Naive B cell (primary cell): ENCODE data around the gene WDR4. TPM values are rescaled to one million over a fixed set of nuclear protein-coding genes. Genes with fewer than 3 reads are reported as not detected.
"Not testable (repeated sequence)": the region's sequence is repeated elsewhere in the genome, so short reads cannot be mapped to it uniquely, and the experiment has no call there.

Experiments used
- ATAC-seq, 2 donors: fragments of 150-1000 bp; cut with Tn5 transposase; 2 replicates each; pipeline ENCODE4 v1.10.0; 2021; ENCODE audit warnings: low read depth in 2 of 2, mild to moderate bottlenecking in 2 of 2, moderate library complexity in 2 of 2
- DNase-seq: peaks from one replicate; pipeline ENCODE4 v3.0.0; 2022
- H3K27ac Mint-ChIP-seq, 6 donors: one replicate each; pipeline ENCODE4 v1.8.0; 2020 to 2022; ENCODE audit warnings: mild to moderate bottlenecking in 6 of 6, mixed read lengths in 6 of 6, moderate library complexity in 5 of 6, inconsistent platforms in 2 of 6
- H3K27me3 Mint-ChIP-seq, 3 donors: one replicate each; pipeline ENCODE4 v1.8.0; 2021 to 2022; ENCODE audit warnings: mixed read lengths in 3 of 3, mild to moderate bottlenecking in 1 of 3
- H3K36me3 Mint-ChIP-seq, 2 donors: one replicate each; pipeline ENCODE4 v1.8.0; 2020 to 2022; ENCODE audit warnings: mixed read lengths in 2 of 2, inconsistent platforms in 1 of 2, mild to moderate bottlenecking in 1 of 2
- H3K4me1 Mint-ChIP-seq, 3 donors: one replicate each; pipeline ENCODE4 v1.8.0; 2020 to 2022; ENCODE audit warnings: mixed read lengths in 3 of 3, inconsistent platforms in 1 of 3, mild to moderate bottlenecking in 1 of 3, moderate library complexity in 1 of 3
- H3K4me3 Mint-ChIP-seq, 8 donors: one replicate each; pipeline ENCODE4 v1.8.0; 2020 to 2022; ENCODE audit warnings: mild to moderate bottlenecking in 8 of 8, mixed read lengths in 8 of 8, moderate library complexity in 8 of 8, inconsistent platforms in 2 of 8
- H3K9me3 Mint-ChIP-seq, 7 donors: one replicate each; pipeline ENCODE4 v1.8.0; 2020 to 2022; ENCODE audit warnings: mixed read lengths in 7 of 7, mild to moderate bottlenecking in 5 of 7, inconsistent platforms in 2 of 7, moderate library complexity in 1 of 7
- polyA plus RNA-seq, 6 donors: library from polyadenylated mRNA; unstranded; fragments of 300-500 nt; fragmentation: Illumina TruSeq; gene quantifications; one replicate each; pipeline ENCODE4 v1.2.3, GENCODE V29; 2021; ENCODE audit warnings: low read depth in 6 of 6

The WDR4 gene
- polyA plus RNA-seq, 6 donors from 2014 or later = 8.7 to 18.4 (median 10.5) TPM

- Mint-ChIP-seq H3K27me3 (no peaks in the 10 kb centered on the region), H3K4me3 (no peak overlapping the region), H3K36me3 (peaks cover 0 to 5% of the 10 kb centered on the region in 2 donors), H3K4me1 (peaks cover 21 to 33% (median 21%) of the 10 kb centered on the region in 3 donors), H3K9me3 (peaks cover 0 to 3% (median 0%) of the 10 kb centered on the region in 7 donors), H3K27ac (no peak overlapping the region)
- no peak for ATAC-seq
- no peak for DNase-seq
Observed at GRCh38 chr21:42837421-42838211, 41.7 kb downstream of the WDR4 start.

DNA sequence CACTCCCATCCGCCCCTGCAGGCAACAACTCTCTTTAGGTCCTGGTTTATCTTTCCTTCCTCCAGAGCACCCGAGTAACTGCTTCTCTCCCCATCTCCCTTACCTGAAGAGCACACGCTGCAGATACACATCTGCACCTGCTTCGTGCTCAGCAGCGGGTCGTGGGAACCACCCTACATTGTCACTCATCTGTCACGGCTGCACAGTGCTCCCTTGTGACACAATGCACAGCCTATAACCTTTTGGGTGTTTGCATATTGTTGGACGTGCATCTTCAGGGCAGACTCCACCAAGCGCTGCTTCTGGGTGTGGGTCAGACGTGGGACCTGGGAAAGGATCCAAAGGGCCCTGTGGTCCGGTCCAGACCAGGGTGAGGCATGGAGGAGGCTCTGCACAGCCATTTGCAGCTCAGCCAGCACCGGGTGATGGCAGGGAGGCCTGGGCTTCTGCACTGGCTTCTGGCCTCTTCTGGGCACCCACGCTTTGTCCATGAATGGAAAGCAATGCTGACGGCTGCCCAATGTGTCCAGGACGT, 42.5 kb downstream of the WDR4 start:
- H3K27me3 Mint-ChIP-seq = no peaks in the 10 kb centered on the region
- H3K36me3 Mint-ChIP-seq = peaks cover 0 to 5% of the 10 kb centered on the region in 2 donors
- peaks cover 0 to 3% (median 0%) of the 10 kb centered on the region in 7 donors for H3K9me3 Mint-ChIP-seq
- H3K4me1 Mint-ChIP-seq = peaks cover 21 to 38% (median 25%) of the 10 kb centered on the region in 3 donors
- H3K4me3 Mint-ChIP-seq = no peak overlapping the region
- DNase-seq = no peak
- H3K27ac Mint-ChIP-seq = peak overlapping the region in 1 of 6 donors; percentile 81
- ATAC-seq = no peak

- Mint-ChIP-seq H3K9me3 (peaks cover 0 to 3% (median 0%) of the 10 kb centered on the region in 7 donors), H3K27me3 (no peaks in the 10 kb centered on the region), H3K4me3 (no peak overlapping the region), H3K36me3 (peaks cover 0 to 5% of the 10 kb centered on the region in 2 donors), H3K4me1 (peaks cover 21 to 41% (median 25%) of the 10 kb centered on the region in 3 donors), H3K27ac (peak overlapping the region in 1 of 6 donors; percentile 81)
- DNase-seq (no peak), ATAC-seq (no peak)
Observed at GRCh38 chr21:42836402-42836666, 43.0 kb downstream of the WDR4 start.

- DNase-seq (no peak), ATAC-seq (no peak)
- Mint-ChIP-seq H3K9me3 (peaks cover 0 to 3% (median 0%) of the 10 kb centered on the region in 7 donors), H3K36me3 (peaks cover 0 to 5% of the 10 kb centered on the region in 2 donors), H3K27me3 (no peaks in the 10 kb centered on the region), H3K27ac (no peak overlapping the region), H3K4me3 (no peak overlapping the region), H3K4me1 (peaks cover 21 to 45% (median 28%) of the 10 kb centered on the region in 3 donors)
Observed at GRCh38 chr21:42835611-42836401, 43.5 kb downstream of the WDR4 start.

DNA sequence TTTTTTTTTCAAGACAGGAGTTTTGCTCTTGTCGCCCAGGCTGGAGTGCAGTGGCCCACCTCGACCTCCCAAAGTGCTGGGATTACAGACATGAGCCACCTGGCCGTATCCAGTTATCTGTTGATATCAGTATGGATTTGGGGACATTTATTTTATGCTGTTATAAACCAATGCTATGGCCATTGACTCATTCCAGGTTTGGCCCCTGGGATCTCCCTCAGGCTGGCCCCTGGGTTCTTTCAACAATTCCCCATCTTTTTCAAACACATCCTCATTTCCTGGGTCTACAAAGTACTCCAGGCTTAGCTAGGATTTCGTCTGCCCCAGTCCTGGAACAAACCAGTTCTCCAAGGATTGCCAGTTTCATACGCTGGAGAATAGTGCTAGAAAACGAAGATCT, 44.1 kb downstream of the WDR4 start:
- DNase-seq (no peak), ATAC-seq (no peak)
- Mint-ChIP-seq H3K27ac (no peak overlapping the region), H3K4me3 (no peak overlapping the region), H3K9me3 (peaks cover 0 to 3% (median 0%) of the 10 kb centered on the region in 7 donors), H3K36me3 (peaks cover 0 to 5% of the 10 kb centered on the region in 2 donors), H3K27me3 (no peaks in the 10 kb centered on the region), H3K4me1 (peaks cover 21 to 51% (median 32%) of the 10 kb centered on the region in 3 donors)

DNA sequence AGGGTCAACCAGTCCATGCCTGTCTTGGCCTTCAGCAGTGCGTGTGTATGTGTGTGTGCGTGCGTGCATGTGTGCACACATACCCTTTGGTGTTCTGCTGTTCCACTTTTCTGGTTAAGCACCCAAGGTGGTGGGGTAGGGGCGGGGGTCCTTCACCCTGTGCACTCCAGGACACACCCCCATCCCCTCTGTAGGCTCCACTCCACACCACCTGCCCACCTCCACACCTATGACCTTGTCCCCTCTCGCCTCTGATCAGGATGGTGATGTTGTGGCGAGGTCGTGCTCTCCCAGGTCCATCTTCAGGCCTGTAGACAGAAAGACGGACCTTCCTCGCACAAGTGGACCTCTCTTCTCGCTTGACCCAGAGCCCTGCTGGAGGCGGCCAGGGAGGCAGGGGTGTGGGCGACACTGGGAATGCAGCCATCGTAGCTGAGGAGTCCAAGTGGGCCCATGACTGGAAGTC, 44.6 kb downstream of the WDR4 start:
- H3K27me3 Mint-ChIP-seq = no peaks in the 10 kb centered on the region
- DNase-seq (no peak), ATAC-seq (no peak)
- peaks cover 21 to 53% (median 32%) of the 10 kb centered on the region in 3 donors for H3K4me1 Mint-ChIP-seq
- H3K36me3 Mint-ChIP-seq = peaks cover 0 to 5% of the 10 kb centered on the region in 2 donors
- H3K27ac Mint-ChIP-seq = peak overlapping the region in 1 of 6 donors; percentile 47
- peaks cover 0 to 3% (median 0%) of the 10 kb centered on the region in 7 donors for H3K9me3 Mint-ChIP-seq
- no peak overlapping the region for H3K4me3 Mint-ChIP-seq

GRCh38 chr21:42833859-42834725, 45.2 kb downstream of the WDR4 start:
- H3K27ac Mint-ChIP-seq = peak overlapping the region in 2 of 6 donors; percentile 33 to 93
- peak overlapping the region in 1 of 8 donors; percentile 15 for H3K4me3 Mint-ChIP-seq
- ATAC-seq = no peak
- H3K9me3 Mint-ChIP-seq = peaks cover 0 to 3% (median 0%) of the 10 kb centered on the region in 7 donors
- H3K36me3 Mint-ChIP-seq = peaks cover 0 to 3% of the 10 kb centered on the region in 2 donors
- H3K4me1 Mint-ChIP-seq = peaks cover 15 to 53% (median 27%) of the 10 kb centered on the region in 3 donors
- no peaks in the 10 kb centered on the region for H3K27me3 Mint-ChIP-seq
- no peak for DNase-seq

DNA sequence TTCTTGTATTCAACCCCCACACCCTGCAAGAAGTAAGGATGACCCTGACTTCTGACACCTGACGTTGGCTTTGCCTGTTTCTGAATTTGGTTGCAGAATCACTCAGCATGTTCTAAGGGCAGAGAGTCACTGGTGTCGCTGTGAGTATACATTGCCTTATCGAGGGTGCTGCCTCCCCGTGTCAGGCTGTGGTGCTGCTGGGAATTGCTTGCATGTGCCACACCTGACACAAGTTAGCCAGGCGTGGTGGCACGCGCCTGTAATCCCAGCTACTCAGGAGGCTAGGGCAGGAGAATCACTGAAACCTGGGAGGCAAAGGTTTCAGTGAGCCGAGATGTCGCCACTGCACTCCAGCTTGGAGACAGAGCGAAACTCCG, 45.9 kb downstream of the WDR4 start:
- peaks cover 0 to 3% (median 0%) of the 10 kb centered on the region in 7 donors for H3K9me3 Mint-ChIP-seq
- ATAC-seq (peak; percentile 60 to 69), DNase-seq (peak; percentile 17)
- peaks cover 13 to 50% (median 25%) of the 10 kb centered on the region in 3 donors for H3K4me1 Mint-ChIP-seq
- peak overlapping the region in 2 of 8 donors; percentile 30 to 61 for H3K4me3 Mint-ChIP-seq
- H3K27me3 Mint-ChIP-seq = peaks cover 0 to 2% (median 2%) of the 10 kb centered on the region in 3 donors
- no peaks in the 10 kb centered on the region for H3K36me3 Mint-ChIP-seq
- peak overlapping the region in 3 of 6 donors; percentile 41 to 93 (median 83) for H3K27ac Mint-ChIP-seq

- ATAC-seq, H3K4me3 Mint-ChIP-seq, H3K36me3 Mint-ChIP-seq, H3K9me3 Mint-ChIP-seq, DNase-seq: not testable (repeated sequence)
- Mint-ChIP-seq H3K4me1 (peaks cover 13 to 50% (median 25%) of the 10 kb centered on the region in 3 donors), H3K27ac (peak overlapping the region in 1 of 6 donors; percentile 50), H3K27me3 (peaks cover 0 to 14% (median 13%) of the 10 kb centered on the region in 3 donors)
Observed at GRCh38 chr21:42832321-42832630, 47.1 kb downstream of the WDR4 start.

GRCh38 chr21:42830456-42831455, 48.6 kb downstream of the WDR4 start:
- Mint-ChIP-seq H3K27me3 (peaks cover 3 to 19% (median 16%) of the 10 kb centered on the region in 3 donors), H3K4me1 (peaks cover 9 to 42% (median 25%) of the 10 kb centered on the region in 3 donors), H3K36me3 (no peaks in the 10 kb centered on the region), H3K9me3 (peaks cover 0 to 7% (median 4%) of the 10 kb centered on the region in 7 donors), H3K27ac (peak overlapping the region in 2 of 6 donors; percentile 51 to 93), H3K4me3 (peak overlapping the region in 2 of 8 donors; percentile 13 to 46)
- ATAC-seq (peak; percentile 53 to 60), DNase-seq (no peak)

DNA sequence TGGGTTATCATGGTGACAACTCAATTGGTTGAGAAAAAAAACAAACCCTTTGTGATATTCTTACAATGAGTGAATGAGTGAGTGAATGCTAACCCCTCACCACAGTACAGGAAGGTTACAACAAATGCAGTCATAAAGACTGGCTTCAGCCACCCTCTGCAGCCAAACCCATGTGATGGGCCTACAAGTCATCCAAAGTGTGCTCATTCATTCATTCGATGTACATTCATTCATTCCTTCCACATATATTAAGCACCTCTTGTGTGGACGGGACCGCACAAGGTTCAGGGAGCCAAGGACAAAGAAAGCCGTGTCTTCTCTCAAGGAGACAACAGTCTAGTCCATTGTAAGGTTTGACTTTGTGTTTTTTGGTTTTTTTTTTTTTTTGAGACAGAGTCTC, 49.4 kb downstream of the WDR4 start:
- no peak for DNase-seq
- H3K4me3 Mint-ChIP-seq = no peak overlapping the region
- no peak for ATAC-seq
- H3K4me1 Mint-ChIP-seq = peaks cover 9 to 42% (median 25%) of the 10 kb centered on the region in 3 donors
- H3K27ac Mint-ChIP-seq = no peak overlapping the region
- no peaks in the 10 kb centered on the region for H3K36me3 Mint-ChIP-seq
- peaks cover 0 to 7% (median 4%) of the 10 kb centered on the region in 7 donors for H3K9me3 Mint-ChIP-seq
- peaks cover 9 to 24% (median 23%) of the 10 kb centered on the region in 3 donors for H3K27me3 Mint-ChIP-seq

DNA sequence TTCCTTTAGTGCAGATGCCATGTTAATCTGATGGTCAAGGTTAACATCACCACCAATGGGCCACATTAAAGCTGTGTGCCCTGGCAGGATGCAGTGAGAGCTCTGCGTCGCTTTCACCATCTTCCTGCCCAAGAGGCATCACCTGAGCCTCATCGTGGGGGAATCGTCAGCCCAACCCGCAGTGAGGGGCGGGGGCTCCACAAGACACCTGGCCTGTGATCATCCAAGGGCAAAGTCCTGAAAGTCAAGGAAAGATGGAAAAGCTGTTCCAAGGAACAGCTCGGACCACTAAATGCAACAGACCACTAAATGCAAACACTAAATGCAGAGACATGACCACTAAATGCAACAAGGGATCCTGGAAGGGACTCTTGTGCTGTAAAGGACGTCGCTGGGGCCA, 49.9 kb downstream of the WDR4 start:
- ATAC-seq = no peak
- Mint-ChIP-seq H3K27me3 (peaks cover 9 to 24% (median 23%) of the 10 kb centered on the region in 3 donors), H3K4me1 (peaks cover 9 to 42% (median 25%) of the 10 kb centered on the region in 3 donors), H3K36me3 (no peaks in the 10 kb centered on the region), H3K9me3 (peaks cover 0 to 7% (median 4%) of the 10 kb centered on the region in 7 donors), H3K4me3 (no peak overlapping the region), H3K27ac (no peak overlapping the region)
- DNase-seq = no peak
